Uterus (tissue), 4 donors: ENCODE data around the gene RNF215. TPM values are rescaled to one million over a fixed set of nuclear protein-coding genes. Genes with fewer than 3 reads are reported as not detected.

ENCODE experiments used
- DNase-seq, 2 donors: peaks; one replicate each; pipeline ENCODE4 v3.0.0-alpha.2; 2019 to 2020
- H3K27ac ChIP-seq, 2 donors: fragments of 200-600 bp; sonication (generic); 1 replicate in 1 of 2; 2 replicates in 1 of 2; pipeline ENCODE4 v1.5.1; 2016 to 2018
- H3K27me3 ChIP-seq, 2 donors: fragments of 200-600 bp; sonication (generic); one replicate each; pipeline ENCODE4 v1.5.1; 2018 to 2019; ENCODE audit warnings: control low read depth in 1 of 2
- H3K36me3 ChIP-seq, 2 donors: fragments of 200-600 bp; sonication (generic); one replicate each; pipeline ENCODE4 v1.5.1; 2019; ENCODE audit warnings: control low read depth in 1 of 2
- H3K4me1 ChIP-seq, 2 donors: fragments of 200-600 bp; sonication (generic); one replicate each; pipeline ENCODE4 v1.5.1; 2018 to 2019; ENCODE audit warnings: control low read depth in 1 of 2
- H3K4me3 ChIP-seq, 2 donors: fragments of 200-600 bp; sonication (generic); 1 replicate in 1 of 2; 2 replicates in 1 of 2; pipeline ENCODE4 v1.5.1; 2018 to 2019; ENCODE audit warnings: mild to moderate bottlenecking in 1 of 2
- H3K9me3 ChIP-seq, 2 donors: fragments of 200-600 bp; sonication (generic); one replicate each; pipeline ENCODE4 v1.5.1; 2019; ENCODE audit warnings: control low read depth in 1 of 2
- POLR2A ChIP-seq, 2 donors: fragments of 450-650 bp; IDR thresholded peaks; one replicate each; pipeline ENCODE4 v1.6.1; 2016; ENCODE audit warnings: antibody characterized with exemption in 2 of 2, mild to moderate bottlenecking in 1 of 2, moderate library complexity in 1 of 2
- intact Hi-C: fragments of 100-400 bp; cut with DNase I; formaldehyde crosslinking; loops from one replicate; pipeline ENCODE4 v1.15.1; 2023; ENCODE audit warnings: low total_unique reads
- total RNA-seq, 4 donors: library from RNA; depleted of rRNA in 3 of 4; stranded (reverse); fragments of >200 nt in 3 of 4; gene quantifications; one replicate each; pipeline versions ENCODE4 v1.1.0 to v1.2.4, GENCODE V29; 2014 to 2023
- TF ChIP-seq, protein P1 (sequence below), 4 experiments: fragments of 200-600 bp in 2 of 4; fragments of 450-650 bp in 2 of 4; sonication (generic) in 2 of 4; IDR thresholded peaks; one replicate each; pipeline ENCODE4 v1.5.1; 2016 to 2019; ENCODE audit warnings: antibody characterized with exemption in 4 of 4, mild to moderate bottlenecking in 2 of 4, moderate library complexity in 1 of 4
- donor health status: DM: yes; HTN: yes; CAD: no.

The RNF215 gene
- total RNA-seq, 4 donors from 2014 or later = 8.2 to 25.9 (median 18.9) TPM

DNA sequence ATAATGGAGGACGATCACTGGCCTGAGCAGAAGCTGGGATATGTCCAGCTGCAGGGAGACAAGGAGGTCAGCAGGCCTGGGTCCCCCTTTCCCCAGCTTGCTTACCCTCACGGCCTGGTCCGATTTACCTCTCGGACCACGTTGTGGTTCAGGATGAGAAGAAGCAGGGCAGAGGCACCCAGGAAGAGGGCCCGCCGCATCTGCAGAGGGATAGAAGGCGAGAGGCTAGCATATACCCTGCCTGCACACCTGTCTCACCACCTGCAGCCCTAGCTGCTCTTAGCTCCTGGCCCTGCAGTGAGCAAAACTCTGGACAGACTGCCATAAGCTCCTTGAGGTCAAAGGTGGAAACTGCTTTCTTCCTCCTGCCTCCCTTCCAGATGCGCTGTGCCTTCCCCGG lies 1.3 kb downstream of the RNF215 start:
- H3K4me3 ChIP-seq = no peak overlapping the region
- no peaks in the 10 kb centered on the region for H3K27me3 ChIP-seq
- TF ChIP-seq, protein P1, sequence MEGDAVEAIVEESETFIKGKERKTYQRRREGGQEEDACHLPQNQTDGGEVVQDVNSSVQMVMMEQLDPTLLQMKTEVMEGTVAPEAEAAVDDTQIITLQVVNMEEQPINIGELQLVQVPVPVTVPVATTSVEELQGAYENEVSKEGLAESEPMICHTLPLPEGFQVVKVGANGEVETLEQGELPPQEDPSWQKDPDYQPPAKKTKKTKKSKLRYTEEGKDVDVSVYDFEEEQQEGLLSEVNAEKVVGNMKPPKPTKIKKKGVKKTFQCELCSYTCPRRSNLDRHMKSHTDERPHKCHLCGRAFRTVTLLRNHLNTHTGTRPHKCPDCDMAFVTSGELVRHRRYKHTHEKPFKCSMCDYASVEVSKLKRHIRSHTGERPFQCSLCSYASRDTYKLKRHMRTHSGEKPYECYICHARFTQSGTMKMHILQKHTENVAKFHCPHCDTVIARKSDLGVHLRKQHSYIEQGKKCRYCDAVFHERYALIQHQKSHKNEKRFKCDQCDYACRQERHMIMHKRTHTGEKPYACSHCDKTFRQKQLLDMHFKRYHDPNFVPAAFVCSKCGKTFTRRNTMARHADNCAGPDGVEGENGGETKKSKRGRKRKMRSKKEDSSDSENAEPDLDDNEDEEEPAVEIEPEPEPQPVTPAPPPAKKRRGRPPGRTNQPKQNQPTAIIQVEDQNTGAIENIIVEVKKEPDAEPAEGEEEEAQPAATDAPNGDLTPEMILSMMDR (IDR thresholded peaks at IDR 0.05) = no peak
- no peaks in the 10 kb centered on the region for H3K36me3 ChIP-seq
- peaks cover 0 to 4% of the 10 kb centered on the region in 2 donors for H3K4me1 ChIP-seq
- H3K9me3 ChIP-seq = no peaks in the 10 kb centered on the region
- intact Hi-C loops = loop anchor here (5.0 kb wide), 2 partner anchors 99 to 124 kb away; partner anchors contain the start of gene CASTOR1
- DNase-seq = no peak
- H3K27ac ChIP-seq = no peak overlapping the region

DNA sequence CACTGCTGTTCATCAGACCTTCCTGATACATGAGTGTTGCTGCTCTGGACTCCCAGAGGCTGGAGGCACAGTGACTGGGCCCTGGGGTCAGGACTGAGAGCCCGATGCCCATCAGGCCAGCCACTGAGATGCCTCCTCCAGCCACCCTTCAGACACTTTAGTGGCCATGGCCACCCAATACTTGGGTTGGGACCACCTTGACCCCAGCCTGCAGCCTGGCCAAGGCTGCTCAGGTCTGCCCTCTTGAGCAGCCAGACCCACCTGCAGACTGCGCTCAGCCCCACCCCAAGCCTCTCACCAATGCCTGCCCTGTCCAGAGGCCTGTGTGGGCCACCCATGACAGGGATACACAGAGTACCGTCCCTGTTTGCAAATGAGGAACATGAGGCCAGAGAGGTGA lies 4.2 kb downstream of the RNF215 start:
- Histone ChIP-seq H3K4me1 (peaks cover 0 to 4% of the 10 kb centered on the region in 2 donors), H3K9me3 (no peaks in the 10 kb centered on the region), H3K27me3 (no peaks in the 10 kb centered on the region), H3K36me3 (no peaks in the 10 kb centered on the region), H3K27ac (no peak overlapping the region), H3K4me3 (no peak overlapping the region)
- intact Hi-C loops = no loop called here
- DNase-seq = no peak
- no peak for TF ChIP-seq POLR2A (IDR thresholded peaks at IDR 0.05)
- TF ChIP-seq, protein P1 (IDR thresholded peaks at IDR 0.05) = no peak

DNA sequence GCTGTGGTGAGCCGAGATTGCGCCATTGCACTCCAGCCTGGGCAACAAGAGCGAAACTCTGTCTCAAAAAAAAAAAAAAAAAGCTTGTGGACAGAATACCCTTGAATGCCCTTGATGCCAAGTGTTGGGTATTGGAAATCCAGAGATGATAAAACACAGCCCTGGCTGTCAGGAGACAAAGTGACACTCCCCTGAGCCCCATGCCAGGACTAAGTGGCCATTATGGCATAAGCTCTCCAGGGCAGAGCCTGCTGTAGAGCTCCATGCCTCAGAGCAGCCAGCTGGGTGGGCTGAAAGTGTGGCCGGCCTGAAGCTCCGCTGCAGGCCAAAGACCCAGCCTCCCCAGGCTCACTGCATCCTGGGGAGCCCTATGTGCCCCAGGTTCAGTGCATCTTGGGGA lies 4.9 kb downstream of the RNF215 start:
- H3K27me3 ChIP-seq = no peaks in the 10 kb centered on the region
- no peak overlapping the region for H3K27ac ChIP-seq
- H3K4me3 ChIP-seq = no peak overlapping the region
- no peaks in the 10 kb centered on the region for H3K36me3 ChIP-seq
- DNase-seq = no peak
- no peak for TF ChIP-seq POLR2A (IDR thresholded peaks at IDR 0.05)
- TF ChIP-seq, protein P1 (IDR thresholded peaks at IDR 0.05) = no peak
- H3K9me3 ChIP-seq = no peaks in the 10 kb centered on the region
- H3K4me1 ChIP-seq = peaks cover 0 to 4% of the 10 kb centered on the region in 2 donors
- intact Hi-C loops = no loop called here

DNA sequence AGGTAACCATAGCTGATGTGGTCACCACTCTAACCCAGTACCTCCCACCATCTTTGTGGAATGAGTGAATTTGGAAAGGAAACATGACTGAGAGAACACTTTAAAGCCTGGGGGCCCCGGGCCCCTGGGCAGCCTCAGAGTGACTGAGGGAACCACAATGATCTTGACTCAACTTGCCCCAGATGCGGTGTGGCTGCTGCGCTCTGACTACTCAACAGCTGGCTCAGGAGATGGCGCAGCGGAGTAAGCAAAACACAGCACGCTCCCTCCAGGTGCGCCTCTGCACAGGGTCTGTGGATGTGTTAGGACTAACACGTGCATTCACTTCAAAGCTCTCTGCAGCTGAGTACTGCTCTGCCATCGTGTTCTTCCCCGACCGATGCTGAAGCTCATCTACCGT lies 5.9 kb downstream of the RNF215 start:
- no peaks in the 10 kb centered on the region for H3K9me3 ChIP-seq
- intact Hi-C loops = no loop called here
- no peak overlapping the region for H3K4me3 ChIP-seq
- H3K36me3 ChIP-seq = no peaks in the 10 kb centered on the region
- no peak for DNase-seq
- TF ChIP-seq, protein P1 (IDR thresholded peaks at IDR 0.05) = no peak
- TF ChIP-seq POLR2A (IDR thresholded peaks at IDR 0.05) = no peak
- no peak overlapping the region for H3K27ac ChIP-seq
- H3K27me3 ChIP-seq = no peaks in the 10 kb centered on the region
- peaks cover 0 to 4% of the 10 kb centered on the region in 2 donors for H3K4me1 ChIP-seq

DNA sequence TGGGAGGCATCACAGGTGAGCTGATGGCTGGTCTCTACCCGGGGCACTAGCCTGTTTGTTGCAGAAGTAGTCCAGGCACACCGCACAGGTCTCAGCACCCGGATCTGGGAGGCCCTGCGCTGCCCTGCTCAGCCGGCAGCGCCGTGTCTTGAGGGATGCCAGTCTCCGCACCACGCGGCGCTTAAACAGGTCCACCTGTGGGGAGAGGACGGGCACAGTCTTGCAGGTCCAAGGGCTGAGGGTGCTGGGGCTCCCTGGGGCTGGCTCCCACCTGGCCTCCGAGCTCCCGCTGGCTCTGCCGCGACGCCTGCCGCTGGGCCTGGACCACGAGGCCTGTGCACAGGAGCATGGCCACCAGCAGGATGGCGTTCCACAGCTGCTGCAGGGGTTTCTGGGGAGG lies 7.2 kb downstream of the RNF215 start:
- TF ChIP-seq POLR2A (IDR thresholded peaks at IDR 0.05) = no peak
- TF ChIP-seq, protein P1 (IDR thresholded peaks at IDR 0.05) = no peak
- H3K4me3 ChIP-seq = no peak overlapping the region
- no peaks in the 10 kb centered on the region for H3K4me1 ChIP-seq
- no peak for DNase-seq
- intact Hi-C loops = no loop called here
- H3K27me3 ChIP-seq = no peaks in the 10 kb centered on the region
- no peaks in the 10 kb centered on the region for H3K36me3 ChIP-seq
- no peaks in the 10 kb centered on the region for H3K9me3 ChIP-seq
- H3K27ac ChIP-seq = no peak overlapping the region
